ENCODE results near the gene IGF2.
A peak's percentile ranks its signal among the peaks of the same experiment; 100 is the strongest.
"Not testable (repeated sequence)": the region's sequence is repeated elsewhere in the genome, so short reads cannot be mapped to it uniquely, and the experiment has no call there.

The IGF2 gene

GRCh38 chr11:2139123-2139521, at the start of gene IGF2:
Gene IGF2 (minus strand): TSS chr11:2139389. CDS start chr11:2135523, 3,866 bp downstream.
- DNase-seq = no peak

GRCh38 chr11:2188745-2189144, 49.6 kb upstream of the IGF2 start:
- no peak for DNase-seq

GRCh38 chr11:2187280-2187707, 48.1 kb upstream of the IGF2 start:
- DNase-seq = no peak

- DNase-seq = peak; percentile 69
These were observed 47.6 kb upstream of the IGF2 start for GRCh38 chr11:2186669-2187279.

- DNase-seq = no peak
These were observed 46.3 kb upstream of the IGF2 start for GRCh38 chr11:2185324-2186085.

GRCh38 chr11:2182692-2183474, 43.7 kb upstream of the IGF2 start:
- DNase-seq = no peak

GRCh38 chr11:2182075-2182474, 42.9 kb upstream of the IGF2 start:
- DNase-seq = no peak

GRCh38 chr11:2180789-2181370, 41.7 kb upstream of the IGF2 start:
- no peak for DNase-seq

- no peak for DNase-seq
These were observed 41.2 kb upstream of the IGF2 start for GRCh38 chr11:2180347-2180746.

GRCh38 chr11:2179516-2179915, 40.3 kb upstream of the IGF2 start:
- no peak for DNase-seq

GRCh38 chr11:2178906-2179494, 39.8 kb upstream of the IGF2 start:
- no peak for DNase-seq

GRCh38 chr11:2178055-2178773, 39.0 kb upstream of the IGF2 start:
- DNase-seq = not testable (repeated sequence)

GRCh38 chr11:2177076-2177475, 37.9 kb upstream of the IGF2 start:
- DNase-seq = no peak

GRCh38 chr11:2176389-2176900, 37.3 kb upstream of the IGF2 start:
- no peak for DNase-seq

- no peak for DNase-seq
These were observed 36.5 kb upstream of the IGF2 start for GRCh38 chr11:2175659-2176058.

GRCh38 chr11:2174361-2174760, 35.2 kb upstream of the IGF2 start:
- no peak for DNase-seq

GRCh38 chr11:2173761-2174160, 34.6 kb upstream of the IGF2 start:
- DNase-seq = no peak

GRCh38 chr11:2173150-2173693, 34.0 kb upstream of the IGF2 start:
- no peak for DNase-seq

GRCh38 chr11:2172676-2173075, 33.5 kb upstream of the IGF2 start:
- DNase-seq = no peak

- no peak for DNase-seq
These were observed 32.4 kb upstream of the IGF2 start, which contains the start of gene TH for GRCh38 chr11:2171591-2172003. Gene TH (minus strand): TSS chr11:2171815. CDS start chr11:2171786, 29 bp downstream.

All from activated CD8-positive, alpha-beta memory T cell treated with anti-CD3 and anti-CD28 coated beads, Interleukin-2, amount 50 U/mL, for 48 hours (primary cell).